ENCODE data around the gene SMPD3.

SMPD3 gene

GRCh38 chr16:68338326-68339119, 109.8 kb downstream of the SMPD3 start:
- in situ Hi-C loops (cut with HindIII; ENCODE audit: low pct_ligation_motif_present, low pct_unique_long_range_greater_than_20kb, low sequenced_read_pairs) = loop anchor here (25.0 kb wide), 1 partner anchor 251 kb away; the partner anchor contains the start of gene NFATC3
- no peak for DNase-seq

- DNase-seq = no peak
- in situ Hi-C loops (cut with HindIII; ENCODE audit: low pct_ligation_motif_present, low pct_unique_long_range_greater_than_20kb, low sequenced_read_pairs) = loop anchor here (25.0 kb wide), 1 partner anchor 248 kb away; the partner anchor contains the start of gene NFATC3
These were observed 113.1 kb downstream of the SMPD3 start for GRCh38 chr16:68335175-68335574.

- in situ Hi-C loops (cut with HindIII; ENCODE audit: low pct_ligation_motif_present, low pct_unique_long_range_greater_than_20kb, low sequenced_read_pairs) = loop anchor here (25.0 kb wide), 1 partner anchor 245 kb away; the partner anchor contains the start of gene NFATC3
- DNase-seq = no peak
These were observed 115.7 kb downstream of the SMPD3 start for GRCh38 chr16:68332411-68333121.

DNA sequence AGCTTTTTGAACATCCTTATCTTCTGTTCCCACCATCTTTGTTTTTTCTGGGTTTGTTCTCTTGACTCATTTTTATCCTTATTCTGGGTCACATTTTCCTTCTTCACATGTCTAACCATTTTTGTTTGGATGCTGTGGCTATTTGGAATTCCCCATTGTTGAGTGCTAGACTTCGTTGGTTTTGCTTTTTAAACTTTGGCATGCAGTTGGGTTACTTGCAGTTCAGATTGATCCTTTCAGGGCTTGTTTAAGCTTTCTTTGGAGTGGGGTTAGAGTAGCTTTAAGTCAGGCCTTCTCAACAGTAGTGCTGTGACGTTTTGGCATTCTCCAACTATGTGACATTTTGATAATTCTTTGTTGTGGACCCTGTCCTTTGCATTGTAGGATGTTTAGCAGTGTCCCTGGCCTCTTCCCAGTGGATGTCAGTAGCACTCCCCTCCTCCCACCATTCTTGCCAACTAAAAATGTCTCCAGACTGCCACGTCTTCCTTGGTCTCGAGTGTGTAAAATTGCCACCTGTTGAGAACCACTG, 116.4 kb downstream of the SMPD3 start:
- in situ Hi-C loops (cut with HindIII; ENCODE audit: low pct_ligation_motif_present, low pct_unique_long_range_greater_than_20kb, low sequenced_read_pairs) = loop anchor here (25.0 kb wide), 1 partner anchor 245 kb away; the partner anchor contains the start of gene NFATC3

DNA sequence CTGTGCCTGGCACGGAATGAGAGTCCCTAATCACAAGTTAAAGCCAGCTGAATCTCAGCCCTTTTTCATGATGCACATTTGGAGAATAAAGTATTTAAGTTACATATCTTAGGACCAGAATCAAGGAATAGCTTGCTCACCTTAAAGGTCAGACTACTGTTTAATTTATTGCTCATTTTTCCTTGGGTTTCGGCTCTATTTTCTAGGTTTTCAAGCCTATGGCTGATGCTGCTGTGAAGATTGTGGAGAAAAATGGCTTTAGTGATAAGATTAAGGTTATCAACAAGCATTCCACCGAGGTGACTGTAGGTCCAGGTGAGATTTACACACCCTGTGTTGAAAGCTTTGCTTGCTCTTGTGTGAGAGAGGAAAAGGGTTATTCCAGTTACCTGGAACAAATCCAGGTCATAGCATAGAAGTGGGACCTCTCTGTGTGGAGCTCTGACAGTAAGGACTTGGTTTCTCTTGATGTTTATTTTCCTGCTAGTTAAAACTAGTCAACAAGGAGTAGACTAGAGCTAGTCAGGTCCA, 119.4 kb downstream of the SMPD3 start:
- in situ Hi-C loops (cut with HindIII; ENCODE audit: low pct_ligation_motif_present, low pct_unique_long_range_greater_than_20kb, low sequenced_read_pairs) = loop anchor here (25.0 kb wide), 1 partner anchor 242 kb away; the partner anchor contains the start of gene NFATC3

More for the DNA sequence above, 116.4 kb downstream of the SMPD3 start:
- no peak for DNase-seq

GRCh38 chr16:68328151-68328859, 120.0 kb downstream of the SMPD3 start:
- in situ Hi-C loops (cut with HindIII; ENCODE audit: low pct_ligation_motif_present, low pct_unique_long_range_greater_than_20kb, low sequenced_read_pairs) = loop anchor here (25.0 kb wide), 1 partner anchor 241 kb away; the partner anchor contains the start of gene NFATC3
- peak; percentile 89 for DNase-seq

More for the DNA sequence above, 119.4 kb downstream of the SMPD3 start:
- DNase-seq = no peak

- no peak for DNase-seq
- in situ Hi-C loops (cut with HindIII; ENCODE audit: low pct_ligation_motif_present, low pct_unique_long_range_greater_than_20kb, low sequenced_read_pairs) = loop anchor here (25.0 kb wide), 1 partner anchor 238 kb away; the partner anchor contains the start of gene NFATC3
These were observed 123.4 kb downstream of the SMPD3 start for GRCh38 chr16:68324780-68325357.

- no peak for DNase-seq
- in situ Hi-C loops (cut with HindIII; ENCODE audit: low pct_ligation_motif_present, low pct_unique_long_range_greater_than_20kb, low sequenced_read_pairs) = no loop called here
These were observed 124.0 kb downstream of the SMPD3 start for GRCh38 chr16:68324336-68324735.

- DNase-seq = no peak
- in situ Hi-C loops (cut with HindIII; ENCODE audit: low pct_ligation_motif_present, low pct_unique_long_range_greater_than_20kb, low sequenced_read_pairs) = no loop called here
These were observed 129.0 kb downstream of the SMPD3 start for GRCh38 chr16:68319185-68319908.

GRCh38 chr16:68313116-68313515, 135.2 kb downstream of the SMPD3 start:
- no peak for DNase-seq
- in situ Hi-C loops (cut with HindIII; ENCODE audit: low pct_ligation_motif_present, low pct_unique_long_range_greater_than_20kb, low sequenced_read_pairs) = no loop called here

- DNase-seq = peak; percentile 96
- in situ Hi-C loops (cut with HindIII; ENCODE audit: low pct_ligation_motif_present, low pct_unique_long_range_greater_than_20kb, low sequenced_read_pairs) = no loop called here
These were observed 137.4 kb downstream of the SMPD3 start, which contains the start of the genes PRMT7 and SLC7A6OS for GRCh38 chr16:68310774-68311511. Gene PRMT7 (plus strand): TSS chr16:68311019. CDS start chr16:68315980, 4,961 bp downstream. Gene SLC7A6OS (minus strand): TSS chr16:68310946. CDS start chr16:68310926, 20 bp downstream.

- in situ Hi-C loops (cut with HindIII; ENCODE audit: low pct_ligation_motif_present, low pct_unique_long_range_greater_than_20kb, low sequenced_read_pairs) = no loop called here
- DNase-seq = no peak
These were observed 137.9 kb downstream of the SMPD3 start for GRCh38 chr16:68310437-68310773.

DNA sequence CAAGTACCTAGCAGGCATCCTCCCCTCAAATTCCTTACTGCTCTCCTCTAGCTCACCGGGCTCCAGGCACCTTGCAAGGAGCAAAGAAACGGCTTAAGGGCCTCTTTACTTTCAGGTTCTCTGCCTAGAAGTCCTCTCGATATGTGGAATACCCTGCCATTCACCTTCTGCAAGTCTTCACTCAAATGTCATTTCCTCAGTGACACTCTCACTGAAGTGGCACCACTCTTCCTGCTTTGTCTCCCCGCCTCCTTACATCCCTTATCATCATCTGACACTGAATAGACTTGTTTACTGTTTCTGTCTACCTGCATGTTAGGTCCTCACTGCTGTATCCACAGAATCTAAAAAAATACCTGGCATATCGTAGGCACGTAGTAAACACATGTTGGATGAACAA, 138.5 kb downstream of the SMPD3 start:
- in situ Hi-C loops (cut with HindIII; ENCODE audit: low pct_ligation_motif_present, low pct_unique_long_range_greater_than_20kb, low sequenced_read_pairs) = no loop called here
- no peak for DNase-seq
